Osteocyte (in vitro differentiated cells): ENCODE data around the gene HTT. TPM values are rescaled to one million over a fixed set of nuclear protein-coding genes. Genes with fewer than 3 reads are reported as not detected.

Experiments used
- DNase-seq: peaks from one replicate; pipeline ENCODE4 v3.0.0; 2021; ENCODE audit warnings: mixed read lengths; ENCODE audit not compliant: unreplicated experiment; ENCODE audit errors: extremely low spot score
- H3K27ac Mint-ChIP-seq: one replicate; pipeline ENCODE4 v1.8.0; 2021; ENCODE audit warnings: mild to moderate bottlenecking, mixed read lengths; ENCODE audit not compliant: unreplicated experiment
- H3K27me3 Mint-ChIP-seq: one replicate; pipeline ENCODE4 v1.8.0; 2021; ENCODE audit warnings: mixed read lengths; ENCODE audit not compliant: unreplicated experiment
- H3K36me3 Mint-ChIP-seq: one replicate; pipeline ENCODE4 v1.8.0; 2021; ENCODE audit warnings: mixed read lengths; ENCODE audit not compliant: unreplicated experiment
- H3K4me1 Mint-ChIP-seq: one replicate; pipeline ENCODE4 v1.8.0; 2021; ENCODE audit warnings: mixed read lengths; ENCODE audit not compliant: unreplicated experiment
- H3K4me3 Mint-ChIP-seq: one replicate; pipeline ENCODE4 v1.8.0; 2021; ENCODE audit warnings: mild to moderate bottlenecking, moderate library complexity, mixed read lengths; ENCODE audit not compliant: unreplicated experiment
- H3K9me3 Mint-ChIP-seq: one replicate; pipeline ENCODE4 v1.8.0; 2021; ENCODE audit warnings: mixed read lengths; ENCODE audit not compliant: unreplicated experiment
- CTCF ChIP-seq: fragments of 200-600 bp; sonication (generic); IDR thresholded peaks from 2 replicates; pipeline ENCODE4 v1.5.0; 2021; ENCODE audit warnings: antibody characterized with exemption, mild to moderate bottlenecking, moderate library complexity
- total RNA-seq: library from RNA; stranded (reverse); gene quantifications from 2 replicates; pipeline ENCODE4 v1.2.1, GENCODE V29; 2021

The HTT gene
- total RNA-seq, 1 donor from 2014 or later, result 51.3 TPM

- no peak overlapping the region for H3K4me3 Mint-ChIP-seq
- peaks cover 5% of the 10 kb centered on the region for H3K4me1 Mint-ChIP-seq
- H3K36me3 Mint-ChIP-seq, result no peaks in the 10 kb centered on the region
- H3K27me3 Mint-ChIP-seq, result peaks cover 24% of the 10 kb centered on the region
- H3K9me3 Mint-ChIP-seq, result no peaks in the 10 kb centered on the region
- no peak for DNase-seq
- H3K27ac Mint-ChIP-seq, result no peak overlapping the region
- no peak for TF ChIP-seq CTCF
Measured at GRCh38 chr4:3042226-3042625, 32.3 kb upstream of the HTT start.

DNA sequence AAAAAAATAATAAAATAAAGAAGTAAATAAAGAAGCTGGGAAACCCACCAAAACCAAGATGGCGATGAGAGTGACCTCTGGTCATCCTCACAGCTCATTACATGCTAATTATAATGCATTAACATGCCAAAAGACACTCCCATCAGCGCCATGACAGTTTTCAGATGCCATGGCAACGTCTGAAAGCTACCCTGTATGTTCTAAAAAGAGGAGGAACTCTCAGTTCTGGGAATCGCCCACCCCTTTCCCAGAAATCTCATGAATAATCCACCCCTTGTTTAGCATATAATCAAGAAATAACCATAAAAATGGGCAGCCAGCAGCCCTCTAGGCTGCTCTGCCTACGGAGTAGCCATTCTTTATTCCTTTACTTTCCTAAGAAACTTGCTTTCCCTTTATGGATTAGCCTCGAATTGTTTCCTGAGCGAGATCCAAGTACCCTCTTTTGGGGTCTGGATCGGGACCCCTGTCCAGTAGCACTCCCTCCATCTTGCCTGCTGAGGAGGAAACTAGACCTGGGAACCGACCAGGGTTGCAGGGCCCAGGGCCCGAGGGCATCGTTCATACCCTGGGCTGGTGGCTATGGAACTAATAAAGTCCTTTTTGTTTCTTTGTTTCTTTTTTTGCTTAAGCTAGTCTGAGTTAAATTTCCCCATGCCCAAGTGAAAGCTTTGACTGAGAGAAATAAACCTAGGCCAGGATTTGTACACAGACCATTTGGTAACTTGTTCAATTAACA, 31.0 kb upstream of the HTT start:
- Mint-ChIP-seq H3K27ac (no peak overlapping the region), H3K4me1 (peaks cover 3% of the 10 kb centered on the region), H3K9me3 (no peaks in the 10 kb centered on the region), H3K4me3 (no peak overlapping the region), H3K27me3 (peaks cover 26% of the 10 kb centered on the region), H3K36me3 (no peaks in the 10 kb centered on the region)
- no peak for DNase-seq
- no peak for TF ChIP-seq CTCF

GRCh38 chr4:3044870-3045819, 29.3 kb upstream of the HTT start:
- H3K4me1 Mint-ChIP-seq, result peaks cover 3% of the 10 kb centered on the region
- no peaks in the 10 kb centered on the region for H3K9me3 Mint-ChIP-seq
- TF ChIP-seq CTCF, result no peak
- DNase-seq, result no peak
- no peak overlapping the region for H3K4me3 Mint-ChIP-seq
- peaks cover 42% of the 10 kb centered on the region for H3K27me3 Mint-ChIP-seq
- H3K36me3 Mint-ChIP-seq, result no peaks in the 10 kb centered on the region
- H3K27ac Mint-ChIP-seq, result no peak overlapping the region

DNA sequence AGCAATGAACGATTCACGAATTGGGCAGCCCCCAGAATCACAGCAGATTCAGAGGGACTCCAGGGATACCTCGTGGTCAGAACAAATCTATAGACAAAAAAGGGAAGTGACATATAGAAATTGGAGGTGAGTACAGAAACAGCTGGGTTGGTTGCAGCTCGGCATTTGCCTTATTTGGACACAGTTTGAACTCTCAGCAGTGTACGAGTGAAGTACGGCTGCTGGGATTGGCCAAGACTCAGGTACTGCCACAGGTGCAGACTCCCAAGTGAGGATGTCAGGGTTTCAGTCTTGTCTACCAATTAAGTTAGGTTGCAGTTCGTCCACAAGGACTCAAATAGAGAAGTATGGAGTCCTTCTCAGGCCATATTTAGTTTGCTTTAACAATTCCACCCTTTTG, 28.3 kb upstream of the HTT start:
- H3K27me3 Mint-ChIP-seq, result peaks cover 49% of the 10 kb centered on the region
- no peaks in the 10 kb centered on the region for H3K36me3 Mint-ChIP-seq
- no peaks in the 10 kb centered on the region for H3K9me3 Mint-ChIP-seq
- no peak overlapping the region for H3K27ac Mint-ChIP-seq
- TF ChIP-seq CTCF, result no peak
- H3K4me1 Mint-ChIP-seq, result peaks cover 3% of the 10 kb centered on the region
- H3K4me3 Mint-ChIP-seq, result no peak overlapping the region
- no peak for DNase-seq

- peaks cover 3% of the 10 kb centered on the region for H3K4me1 Mint-ChIP-seq
- H3K4me3 Mint-ChIP-seq, result no peak overlapping the region
- H3K9me3 Mint-ChIP-seq, result no peaks in the 10 kb centered on the region
- DNase-seq, result no peak
- no peaks in the 10 kb centered on the region for H3K36me3 Mint-ChIP-seq
- peaks cover 54% of the 10 kb centered on the region for H3K27me3 Mint-ChIP-seq
- no peak for TF ChIP-seq CTCF
- no peak overlapping the region for H3K27ac Mint-ChIP-seq
Measured at GRCh38 chr4:3046623-3047022, 27.9 kb upstream of the HTT start.
